Thymus (tissue), 11 donors: Measurements from ENCODE around the gene FRMD4A. TPM values are rescaled to one million over a fixed set of nuclear protein-coding genes. Genes with fewer than 3 reads are reported as not detected.

ENCODE experiments used
- DNase-seq, 9 donors: peaks; one replicate each; pipeline ENCODE4 v3.0.0-alpha.2; 2013; ENCODE audit warnings: low spot score in 9 of 9, low read depth in 6 of 9, missing footprints in 1 of 9
- H3K27ac ChIP-seq, 2 donors: one replicate each; pipeline ENCODE4 v1.5.1; 2013; ENCODE audit warnings: control low read depth in 1 of 2, low read depth in 1 of 2, low read length in 1 of 2, mild to moderate bottlenecking in 1 of 2, moderate library complexity in 1 of 2
- H3K27me3 ChIP-seq, 2 donors: one replicate each; pipeline ENCODE4 v1.5.1; 2013; ENCODE audit warnings: low read length in 1 of 2; ENCODE audit not compliant: control insufficient read depth in 2 of 2, insufficient read depth in 1 of 2
- H3K36me3 ChIP-seq, 2 donors: one replicate each; pipeline ENCODE4 v1.5.1; 2013; ENCODE audit warnings: low read length in 1 of 2, mild to moderate bottlenecking in 1 of 2, moderate library complexity in 1 of 2; ENCODE audit not compliant: control insufficient read depth in 2 of 2, insufficient read depth in 2 of 2
- H3K4me1 ChIP-seq, 2 donors: one replicate each; pipeline ENCODE4 v1.5.1; 2013; ENCODE audit warnings: low read length in 2 of 2; ENCODE audit not compliant: control insufficient read depth in 2 of 2, insufficient read depth in 2 of 2
- H3K4me3 ChIP-seq, 2 donors: one replicate each; pipeline ENCODE4 v1.5.1; 2013; ENCODE audit warnings: low read length in 2 of 2, control low read depth in 1 of 2, mild to moderate bottlenecking in 1 of 2
- H3K9me3 ChIP-seq, 2 donors: one replicate each; pipeline ENCODE4 v1.5.1; 2013; ENCODE audit warnings: low read length in 1 of 2, mild to moderate bottlenecking in 1 of 2; ENCODE audit not compliant: control insufficient read depth in 2 of 2, insufficient read depth in 1 of 2
- WGBS: extraction: QIAGEN DNeasy Blood & Tissue Kit; methylation state at CpG from one replicate; pipeline ENCODE4 v1.1.7; 2013; 5-methylcytosine and 5-hydroxymethylcytosine counted together
- polyA plus RNA-seq: library from polyadenylated mRNA; stranded (reverse); fragments of 200-250 nt; gene quantifications from one replicate; pipeline ENCODE4 v1.2.3, GENCODE V29; 2013
- total RNA-seq: library from RNA; stranded (reverse); fragments of 120-200 nt; gene quantifications from one replicate; pipeline ENCODE4 v1.2.4, GENCODE V29; 2013
- donor health status: healthy.

Gene FRMD4A
- total and polyA plus RNA-seq, 2 donors = 13.3 to 16.2 TPM

- DNase-seq = no peak
- WGBS = 93% methylated on average over 1 of the region's 1 CpG
- Histone ChIP-seq H3K27me3 (no peaks in the 10 kb centered on the region), H3K4me3 (no peak overlapping the region), H3K27ac (no peak overlapping the region), H3K36me3 (no peaks in the 10 kb centered on the region), H3K4me1 (no peaks in the 10 kb centered on the region), H3K9me3 (no peaks in the 10 kb centered on the region)
Observed at GRCh38 chr10:14353291-14353913, 22.7 kb upstream of the FRMD4A start.

GRCh38 chr10:14350006-14350405 lies 19.3 kb upstream of the FRMD4A start:
- Histone ChIP-seq H3K4me1 (no peaks in the 10 kb centered on the region), H3K4me3 (no peak overlapping the region), H3K27ac (no peak overlapping the region), H3K36me3 (no peaks in the 10 kb centered on the region), H3K27me3 (no peaks in the 10 kb centered on the region), H3K9me3 (no peaks in the 10 kb centered on the region)
- 85% methylated on average over 4 of the region's 4 CpGs for WGBS
- DNase-seq = no peak

- Histone ChIP-seq H3K27me3 (no peaks in the 10 kb centered on the region), H3K4me3 (no peak overlapping the region), H3K27ac (no peak overlapping the region), H3K36me3 (no peaks in the 10 kb centered on the region), H3K9me3 (no peaks in the 10 kb centered on the region), H3K4me1 (no peaks in the 10 kb centered on the region)
- 94% methylated on average over 2 of the region's 2 CpGs for WGBS
- no peak for DNase-seq
Observed at GRCh38 chr10:14349081-14349480, 18.4 kb upstream of the FRMD4A start.

GRCh38 chr10:14345262-14345661 lies 14.5 kb upstream of the FRMD4A start:
- H3K4me3 ChIP-seq = no peak overlapping the region
- 97% methylated on average over 2 of the region's 2 CpGs for WGBS
- H3K36me3 ChIP-seq = no peaks in the 10 kb centered on the region
- no peak overlapping the region for H3K27ac ChIP-seq
- no peak for DNase-seq
- no peaks in the 10 kb centered on the region for H3K9me3 ChIP-seq
- H3K27me3 ChIP-seq = peaks cover 0 to 1% of the 10 kb centered on the region in 2 donors
- no peaks in the 10 kb centered on the region for H3K4me1 ChIP-seq

- H3K4me3 ChIP-seq = no peak overlapping the region
- no peak for DNase-seq
- WGBS = 95% methylated on average over 6 of the region's 6 CpGs
- H3K4me1 ChIP-seq = no peaks in the 10 kb centered on the region
- peaks cover 0 to 2% of the 10 kb centered on the region in 2 donors for H3K27me3 ChIP-seq
- H3K27ac ChIP-seq = no peak overlapping the region
- H3K9me3 ChIP-seq = no peaks in the 10 kb centered on the region
- H3K36me3 ChIP-seq = no peaks in the 10 kb centered on the region
Observed at GRCh38 chr10:14340051-14340744, 9.5 kb upstream of the FRMD4A start.

GRCh38 chr10:14336736-14337135 lies 6.0 kb upstream of the FRMD4A start:
- H3K4me3 ChIP-seq = no peak overlapping the region
- H3K27me3 ChIP-seq = peaks cover 0 to 5% of the 10 kb centered on the region in 2 donors
- 94% methylated on average over 2 of the region's 2 CpGs for WGBS
- H3K27ac ChIP-seq = no peak overlapping the region
- H3K4me1 ChIP-seq = no peaks in the 10 kb centered on the region
- DNase-seq = no peak
- no peaks in the 10 kb centered on the region for H3K9me3 ChIP-seq
- no peaks in the 10 kb centered on the region for H3K36me3 ChIP-seq

- no peaks in the 10 kb centered on the region for H3K36me3 ChIP-seq
Observed at GRCh38 chr10:14334771-14335170, 4.0 kb upstream of the FRMD4A start.

GRCh38 chr10:14333606-14334005 lies 2.9 kb upstream of the FRMD4A start:
- H3K4me3 ChIP-seq = no peak overlapping the region
- 93% methylated on average over 2 of the region's 2 CpGs for WGBS

More at GRCh38 chr10:14334771-14335170, 4.0 kb upstream of the FRMD4A start:
- DNase-seq = no peak
- no peaks in the 10 kb centered on the region for H3K4me1 ChIP-seq
- no peak overlapping the region for H3K4me3 ChIP-seq
- no peaks in the 10 kb centered on the region for H3K9me3 ChIP-seq
- peaks cover 0 to 14% of the 10 kb centered on the region in 2 donors for H3K27me3 ChIP-seq
- no peak overlapping the region for H3K27ac ChIP-seq
- 96% methylated on average over 2 of the region's 2 CpGs for WGBS

GRCh38 chr10:14332903-14333302 lies 2.2 kb upstream of the FRMD4A start:
- Histone ChIP-seq H3K4me1 (no peaks in the 10 kb centered on the region), H3K9me3 (no peaks in the 10 kb centered on the region), H3K36me3 (no peaks in the 10 kb centered on the region), H3K27ac (no peak overlapping the region), H3K4me3 (no peak overlapping the region), H3K27me3 (peaks cover 0 to 20% of the 10 kb centered on the region in 2 donors)
- 98% methylated on average over 3 of the region's 3 CpGs for WGBS
- no peak for DNase-seq

More at GRCh38 chr10:14333606-14334005, 2.9 kb upstream of the FRMD4A start:
- Histone ChIP-seq H3K9me3 (no peaks in the 10 kb centered on the region), H3K27ac (no peak overlapping the region), H3K36me3 (no peaks in the 10 kb centered on the region), H3K4me1 (no peaks in the 10 kb centered on the region), H3K27me3 (peaks cover 0 to 18% of the 10 kb centered on the region in 2 donors)
- no peak for DNase-seq
